ENCODE measurements around the gene NBL1.

Gene NBL1

DNA sequence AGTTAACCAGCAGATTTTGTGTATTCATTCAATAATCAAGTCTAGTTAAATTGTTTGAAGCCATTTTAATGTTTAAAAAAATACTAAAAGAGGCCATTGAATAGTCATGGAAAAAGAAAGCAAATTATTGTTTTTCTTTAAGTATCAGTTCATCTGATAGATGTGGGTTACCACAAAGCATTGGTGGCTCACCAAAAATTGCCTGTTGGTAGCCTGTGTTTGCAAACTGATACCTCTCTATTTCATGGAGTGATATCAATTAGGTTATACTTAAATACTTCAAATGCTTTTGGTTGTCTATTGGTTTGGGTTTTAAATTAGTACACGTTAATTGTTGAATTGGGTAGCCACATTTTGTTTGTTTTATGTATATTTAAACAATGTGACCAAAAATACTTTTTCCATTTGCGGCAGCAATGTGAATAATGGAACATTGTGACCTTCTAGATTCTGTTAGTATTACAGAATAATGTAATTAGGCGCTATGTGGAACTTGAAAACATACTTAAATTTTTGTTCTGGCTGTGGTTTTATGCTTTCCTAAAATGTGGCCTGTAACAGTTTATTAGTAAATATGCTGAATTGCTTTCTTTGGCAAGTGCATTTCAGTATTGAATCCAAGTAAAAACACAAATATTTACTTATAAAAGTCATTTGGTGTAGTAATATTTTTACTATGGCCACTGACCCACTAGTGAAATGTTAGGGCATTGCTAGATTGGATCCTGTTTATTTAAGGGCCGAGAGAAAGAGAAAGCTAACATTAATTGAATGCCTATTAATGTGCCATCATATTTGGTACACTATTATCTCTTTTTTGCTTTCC, 37.1 kb upstream of the NBL1 start:
- Histone ChIP-seq H3K36me3 (ENCODE audit: control insufficient read depth in 1 of 2, insufficient read depth in 2 of 2, low read depth in 1 of 2, low read length in 2 of 2) (peaks cover 8 to 13% of the 10 kb centered on the region in 2 experiments), H3K18ac (ENCODE audit: low read depth in 1 of 2, low read length in 2 of 2) (no peak overlapping the region), H3K9me3 (ENCODE audit: control insufficient read depth, low read length) (no peaks in the 10 kb centered on the region), H2BK5ac (ENCODE audit: low read depth, low read length, poor library complexity, severe bottlenecking) (no peak overlapping the region), H3K4me1 (ENCODE audit: control insufficient read depth, insufficient read depth, low read depth, low read length) (peaks cover 4% of the 10 kb centered on the region), H3K23ac (ENCODE audit: low read length in 2 of 2) (no peak overlapping the region), H3K4me3 (ENCODE audit: insufficient read depth in 1 of 2, low read depth in 1 of 2, low read length in 2 of 2) (no peak overlapping the region), H4K8ac (ENCODE audit: low read length) (no peak overlapping the region), H2BK120ac (ENCODE audit: low read depth, low read length) (no peak overlapping the region), H3K79me1 (replicated peaks; ENCODE audit: low read length, poor library complexity, severe bottlenecking) (peaks cover 4% of the 10 kb centered on the region), H2BK15ac (ENCODE audit: low read depth, poor library complexity, severe bottlenecking) (no peak overlapping the region), H3K14ac (ENCODE audit: low read length in 2 of 2) (no peak overlapping the region), H3K4ac (ENCODE audit: low read depth in 1 of 2, low read length in 2 of 2) (no peak overlapping the region), H2AFZ (ENCODE audit: low read depth, low read length) (no peak overlapping the region), H2AK5ac (ENCODE audit: low read length, severe bottlenecking) (no peak overlapping the region), H2BK12ac (ENCODE audit: low read length in 2 of 2) (no peak overlapping the region), H3K4me2 (ENCODE audit: low read length, poor library complexity, severe bottlenecking) (no peak overlapping the region), H3K27me3 (ENCODE audit: control insufficient read depth in 1 of 2, insufficient read depth in 1 of 2, low read length in 2 of 2) (no peaks in the 10 kb centered on the region), H3K27ac (ENCODE audit: low read length, poor library complexity, severe bottlenecking) (no peak overlapping the region), H4K91ac (ENCODE audit: low read length) (no peak overlapping the region), H3K9ac (ENCODE audit: low read length) (peak overlapping the region; percentile 1)
- 96% methylated on average over 3 of the region's 4 CpGs for WGBS
- no peak for DNase-seq

DNA sequence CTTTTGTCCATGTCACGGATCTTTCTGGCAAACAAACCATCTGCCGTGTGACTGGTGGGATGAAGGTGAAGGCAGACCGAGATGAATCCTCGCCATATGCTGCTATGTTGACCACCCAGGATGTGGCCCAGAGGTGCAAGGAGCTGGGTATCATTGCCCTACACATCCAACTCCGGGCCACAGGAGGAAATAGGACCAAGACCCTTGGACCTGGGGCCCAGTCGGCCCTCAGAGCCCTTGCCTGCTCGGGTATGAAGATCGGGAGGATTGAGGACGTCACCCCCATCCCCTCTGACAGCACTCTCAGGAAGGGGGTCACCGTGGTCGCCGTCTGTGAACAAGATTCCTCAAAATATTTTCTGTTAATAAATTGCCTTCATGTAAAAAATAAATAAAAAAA, 35.9 kb upstream of the NBL1 start:
- H4K8ac ChIP-seq (ENCODE audit: low read length), result no peak overlapping the region

DNA sequence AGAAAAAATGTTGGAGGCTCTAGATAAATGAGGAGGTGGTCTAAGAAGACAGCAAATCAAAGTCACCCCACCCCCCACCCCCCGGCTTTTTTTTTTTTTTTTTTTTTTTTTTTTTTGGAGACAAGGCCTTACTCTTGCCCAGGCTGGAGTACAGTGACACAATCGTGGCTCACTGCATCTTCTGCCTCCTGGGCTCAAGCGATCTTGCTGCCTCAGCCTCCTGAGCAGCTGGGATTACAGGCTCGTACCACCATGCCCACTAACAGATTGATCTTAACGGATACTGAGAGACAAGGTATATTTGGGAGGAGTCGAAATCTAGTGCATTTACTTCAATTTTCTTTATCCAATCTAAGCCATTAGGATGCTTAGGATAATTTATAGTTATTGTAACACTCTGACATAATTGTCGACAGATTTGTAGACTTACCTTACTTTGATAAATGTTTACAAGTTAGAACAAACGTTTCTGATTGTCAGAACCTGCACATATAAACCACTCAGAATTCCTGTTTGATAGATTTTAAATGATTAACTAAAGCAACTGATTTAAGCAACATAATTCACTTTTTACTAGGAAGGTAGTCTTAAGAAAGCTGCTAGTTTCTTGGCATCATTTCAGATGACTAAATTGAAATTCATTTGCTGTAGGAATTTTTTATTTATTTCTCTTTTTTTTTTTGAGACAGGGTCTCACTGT, 33.7 kb upstream of the NBL1 start:
- DNase-seq, result no peak
- Histone ChIP-seq H3K4me3 (ENCODE audit: insufficient read depth in 1 of 2, low read depth in 1 of 2, low read length in 2 of 2) (no peak overlapping the region), H2BK120ac (ENCODE audit: low read depth, low read length) (no peak overlapping the region), H3K9ac (ENCODE audit: low read length) (peak overlapping the region; percentile 1), H3K36me3 (ENCODE audit: control insufficient read depth in 1 of 2, insufficient read depth in 2 of 2, low read depth in 1 of 2, low read length in 2 of 2) (peaks cover 6 to 23% of the 10 kb centered on the region in 2 experiments), H2BK5ac (ENCODE audit: low read depth, low read length, poor library complexity, severe bottlenecking) (no peak overlapping the region), H3K27ac (ENCODE audit: low read length, poor library complexity, severe bottlenecking) (no peak overlapping the region), H3K9me3 (ENCODE audit: control insufficient read depth, low read length) (no peaks in the 10 kb centered on the region), H4K8ac (ENCODE audit: low read length) (no peak overlapping the region), H3K14ac (ENCODE audit: low read length in 2 of 2) (no peak overlapping the region), H3K27me3 (ENCODE audit: control insufficient read depth in 1 of 2, insufficient read depth in 1 of 2, low read length in 2 of 2) (no peaks in the 10 kb centered on the region), H3K4me2 (ENCODE audit: low read length, poor library complexity, severe bottlenecking) (no peak overlapping the region), H3K18ac (ENCODE audit: low read depth in 1 of 2, low read length in 2 of 2) (peak overlapping the region in 1 of 2 experiments; percentile 11), H2AK5ac (ENCODE audit: low read length, severe bottlenecking) (no peak overlapping the region), H3K4me1 (ENCODE audit: control insufficient read depth, insufficient read depth, low read depth, low read length) (peaks cover 5% of the 10 kb centered on the region), H2BK12ac (ENCODE audit: low read length in 2 of 2) (no peak overlapping the region), H4K91ac (ENCODE audit: low read length) (no peak overlapping the region), H3K79me1 (replicated peaks; ENCODE audit: low read length, poor library complexity, severe bottlenecking) (peaks cover 16% of the 10 kb centered on the region), H2BK15ac (ENCODE audit: low read depth, poor library complexity, severe bottlenecking) (no peak overlapping the region), H3K4ac (ENCODE audit: low read depth in 1 of 2, low read length in 2 of 2) (no peak overlapping the region), H2AFZ (ENCODE audit: low read depth, low read length) (no peak overlapping the region), H3K23ac (ENCODE audit: low read length in 2 of 2) (no peak overlapping the region)
- WGBS, result 94% methylated on average over 3 of the region's 8 CpGs

More for the DNA sequence above, 35.9 kb upstream of the NBL1 start:
- H3K9me3 ChIP-seq (ENCODE audit: control insufficient read depth, low read length), result no peaks in the 10 kb centered on the region
- no peak overlapping the region for H2BK12ac ChIP-seq (ENCODE audit: low read length in 2 of 2)
- no peak overlapping the region for H2BK5ac ChIP-seq (ENCODE audit: low read depth, low read length, poor library complexity, severe bottlenecking)
- H2AK5ac ChIP-seq (ENCODE audit: low read length, severe bottlenecking), result no peak overlapping the region
- H2BK120ac ChIP-seq (ENCODE audit: low read depth, low read length), result no peak overlapping the region
- H3K4me1 ChIP-seq (ENCODE audit: control insufficient read depth, insufficient read depth, low read depth, low read length), result peaks cover 4% of the 10 kb centered on the region
- no peak overlapping the region for H3K14ac ChIP-seq (ENCODE audit: low read length in 2 of 2)
- no peak overlapping the region for H3K27ac ChIP-seq (ENCODE audit: low read length, poor library complexity, severe bottlenecking)
- H3K4ac ChIP-seq (ENCODE audit: low read depth in 1 of 2, low read length in 2 of 2), result no peak overlapping the region
- no peak overlapping the region for H3K18ac ChIP-seq (ENCODE audit: low read depth in 1 of 2, low read length in 2 of 2)
- H3K4me3 ChIP-seq (ENCODE audit: insufficient read depth in 1 of 2, low read depth in 1 of 2, low read length in 2 of 2), result no peak overlapping the region
- no peak overlapping the region for H4K91ac ChIP-seq (ENCODE audit: low read length)
- H2BK15ac ChIP-seq (ENCODE audit: low read depth, poor library complexity, severe bottlenecking), result no peak overlapping the region
- WGBS, result 88% methylated on average over 6 of the region's 12 CpGs
- no peak overlapping the region for H3K23ac ChIP-seq (ENCODE audit: low read length in 2 of 2)
- H3K27me3 ChIP-seq (ENCODE audit: control insufficient read depth in 1 of 2, insufficient read depth in 1 of 2, low read length in 2 of 2), result no peaks in the 10 kb centered on the region
- no peak overlapping the region for H2AFZ ChIP-seq (ENCODE audit: low read depth, low read length)
- no peak overlapping the region for H3K4me2 ChIP-seq (ENCODE audit: low read length, poor library complexity, severe bottlenecking)
- H3K79me1 ChIP-seq (replicated peaks; ENCODE audit: low read length, poor library complexity, severe bottlenecking), result peaks cover 12% of the 10 kb centered on the region
- DNase-seq, result no peak
- peaks cover 5 to 16% of the 10 kb centered on the region in 2 experiments for H3K36me3 ChIP-seq (ENCODE audit: control insufficient read depth in 1 of 2, insufficient read depth in 2 of 2, low read depth in 1 of 2, low read length in 2 of 2)
- H3K9ac ChIP-seq (ENCODE audit: low read length), result no peak overlapping the region

DNA sequence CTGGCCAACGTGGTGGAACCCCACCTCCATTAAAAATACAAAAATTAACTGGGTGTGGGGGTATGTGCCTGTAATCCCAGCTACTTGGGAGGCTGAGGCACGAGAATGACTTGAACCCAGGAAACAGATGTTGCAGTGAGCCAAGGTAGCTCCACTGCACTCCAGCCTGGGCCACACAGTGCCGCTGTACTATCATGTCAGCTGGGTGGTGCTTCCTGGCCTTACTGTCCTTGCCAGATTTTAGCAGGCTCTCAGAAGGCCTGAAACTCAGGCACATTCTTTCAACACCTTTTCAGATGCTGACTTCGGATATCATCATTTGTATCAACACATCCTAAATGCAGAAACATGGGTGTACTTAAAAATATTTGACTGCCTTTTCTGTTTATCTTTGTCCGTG, 31.6 kb upstream of the NBL1 start:
- Histone ChIP-seq H3K4me1 (ENCODE audit: control insufficient read depth, insufficient read depth, low read depth, low read length) (peaks cover 8% of the 10 kb centered on the region), H3K27me3 (ENCODE audit: control insufficient read depth in 1 of 2, insufficient read depth in 1 of 2, low read length in 2 of 2) (no peaks in the 10 kb centered on the region), H3K4me3 (ENCODE audit: insufficient read depth in 1 of 2, low read depth in 1 of 2, low read length in 2 of 2) (no peak overlapping the region), H4K91ac (ENCODE audit: low read length) (no peak overlapping the region), H2BK15ac (ENCODE audit: low read depth, poor library complexity, severe bottlenecking) (no peak overlapping the region), H2AFZ (ENCODE audit: low read depth, low read length) (no peak overlapping the region), H3K9ac (ENCODE audit: low read length) (no peak overlapping the region), H3K18ac (ENCODE audit: low read depth in 1 of 2, low read length in 2 of 2) (no peak overlapping the region), H4K8ac (ENCODE audit: low read length) (no peak overlapping the region), H3K4ac (ENCODE audit: low read depth in 1 of 2, low read length in 2 of 2) (no peak overlapping the region), H3K36me3 (ENCODE audit: control insufficient read depth in 1 of 2, insufficient read depth in 2 of 2, low read depth in 1 of 2, low read length in 2 of 2) (peaks cover 6 to 40% of the 10 kb centered on the region in 2 experiments), H2AK5ac (ENCODE audit: low read length, severe bottlenecking) (no peak overlapping the region), H3K79me1 (replicated peaks; ENCODE audit: low read length, poor library complexity, severe bottlenecking) (peaks cover 17% of the 10 kb centered on the region), H3K4me2 (ENCODE audit: low read length, poor library complexity, severe bottlenecking) (no peak overlapping the region), H3K9me3 (ENCODE audit: control insufficient read depth, low read length) (no peaks in the 10 kb centered on the region), H2BK12ac (ENCODE audit: low read length in 2 of 2) (no peak overlapping the region), H3K14ac (ENCODE audit: low read length in 2 of 2) (peak overlapping the region in 1 of 2 experiments; percentile 71), H2BK120ac (ENCODE audit: low read depth, low read length) (no peak overlapping the region), H3K27ac (ENCODE audit: low read length, poor library complexity, severe bottlenecking) (no peak overlapping the region), H3K23ac (ENCODE audit: low read length in 2 of 2) (no peak overlapping the region), H2BK5ac (ENCODE audit: low read depth, low read length, poor library complexity, severe bottlenecking) (no peak overlapping the region)
- DNase-seq, result no peak
- WGBS, result 93% methylated on average over 5 of the region's 5 CpGs
